Measurements from ENCODE around the gene HDAC3.
A peak's percentile ranks its signal among the peaks of the same experiment; 100 is the strongest.

The HDAC3 gene

GRCh38 chr5:141669520-141669919 lies 32.9 kb upstream of the HDAC3 start:
- in situ Hi-C loops (cut with HindIII; ENCODE audit: low sequenced_read_pairs) = no loop called here
- H3K4me3 ChIP-seq (ENCODE audit: low read depth, low read length) = no peak overlapping the region
- peak; percentile 10 for TF ChIP-seq CTCF (IDR thresholded peaks at IDR 0.05; ENCODE audit: low read depth, low read length)
- no peak for DNase-seq (ENCODE audit: low read depth, low spot score)

GRCh38 chr5:141668601-141669265 lies 32.1 kb upstream of the HDAC3 start:
- DNase-seq (ENCODE audit: low read depth, low spot score) = peak; percentile 24
- TF ChIP-seq CTCF (IDR thresholded peaks at IDR 0.05; ENCODE audit: low read depth, low read length) = no peak
- in situ Hi-C loops (cut with HindIII; ENCODE audit: low sequenced_read_pairs) = no loop called here
- H3K4me3 ChIP-seq (ENCODE audit: low read depth, low read length) = no peak overlapping the region

GRCh38 chr5:141665995-141666940 lies 29.6 kb upstream of the HDAC3 start:
- DNase-seq (ENCODE audit: low read depth, low spot score) = no peak
- TF ChIP-seq CTCF (IDR thresholded peaks at IDR 0.05; ENCODE audit: low read depth, low read length) = no peak
- no peak overlapping the region for H3K4me3 ChIP-seq (ENCODE audit: low read depth, low read length)
- in situ Hi-C loops (cut with HindIII; ENCODE audit: low sequenced_read_pairs) = no loop called here

GRCh38 chr5:141664733-141665461 lies 28.2 kb upstream of the HDAC3 start:
- peak; percentile 97 for TF ChIP-seq CTCF (IDR thresholded peaks at IDR 0.05; ENCODE audit: low read depth, low read length)
- no peak overlapping the region for H3K4me3 ChIP-seq (ENCODE audit: low read depth, low read length)
- in situ Hi-C loops (cut with HindIII; ENCODE audit: low sequenced_read_pairs) = no loop called here
- DNase-seq (ENCODE audit: low read depth, low spot score) = peak; percentile 58

- no peak for TF ChIP-seq CTCF (IDR thresholded peaks at IDR 0.05; ENCODE audit: low read depth, low read length)
- H3K4me3 ChIP-seq (ENCODE audit: low read depth, low read length) = no peak overlapping the region
- in situ Hi-C loops (cut with HindIII; ENCODE audit: low sequenced_read_pairs) = no loop called here
- DNase-seq (ENCODE audit: low read depth, low spot score) = no peak
These were observed 26.9 kb upstream of the HDAC3 start for GRCh38 chr5:141663506-141663905.

- no peak overlapping the region for H3K4me3 ChIP-seq (ENCODE audit: low read depth, low read length)
- in situ Hi-C loops (cut with HindIII; ENCODE audit: low sequenced_read_pairs) = no loop called here
- TF ChIP-seq CTCF (IDR thresholded peaks at IDR 0.05; ENCODE audit: low read depth, low read length) = no peak
- no peak for DNase-seq (ENCODE audit: low read depth, low spot score)
These were observed 25.4 kb upstream of the HDAC3 start for GRCh38 chr5:141662028-141662427.

Measured in astrocyte of the spinal cord (primary cell).